Right atrium auricular region (tissue), 2 donors: Measurements from ENCODE around the gene GDPGP1. TPM values are rescaled to one million over a fixed set of nuclear protein-coding genes. Genes with fewer than 3 reads are reported as not detected.
"Not testable (repeated sequence)": the region's sequence is repeated elsewhere in the genome, so short reads cannot be mapped to it uniquely, and the experiment has no call there.

Source experiments
- DNase-seq: peaks from one replicate; pipeline ENCODE4 v3.0.0-alpha.2; 2019; ENCODE audit warnings: low spot score
- H3K27ac ChIP-seq, 2 donors: fragments of 200-600 bp; sonication (generic); 1 replicate in 1 of 2; 2 replicates in 1 of 2; pipeline ENCODE4 v1.5.1; 2016 to 2019
- H3K27me3 ChIP-seq, 2 donors: fragments of 200-600 bp; sonication (generic); one replicate each; pipeline versions ENCODE4 v1.5.1 to v1.6.0; 2017 to 2019
- H3K36me3 ChIP-seq: fragments of 200-600 bp; sonication (generic); one replicate; pipeline ENCODE4 v1.5.1; 2016
- H3K4me1 ChIP-seq, 2 donors: fragments of 200-600 bp; sonication (generic); one replicate each; pipeline versions ENCODE4 v1.5.1 to v1.6.0; 2017 to 2019
- H3K4me3 ChIP-seq, 2 donors: fragments of 200-600 bp; sonication (generic); 1 replicate in 1 of 2; 2 replicates in 1 of 2; pipeline ENCODE4 v1.5.1; 2017 to 2019; ENCODE audit warnings: mild to moderate bottlenecking in 1 of 2, moderate library complexity in 1 of 2
- H3K9me3 ChIP-seq, 2 donors: fragments of 200-600 bp; sonication (generic); one replicate each; pipeline ENCODE4 v1.5.1; 2019
- total RNA-seq, 2 donors: library from RNA; depleted of rRNA; stranded (reverse); fragments of >200 nt; gene quantifications; one replicate each; pipeline ENCODE4 v1.1.0, GENCODE V29; 2016
- TF ChIP-seq, protein P1 (sequence below), 2 donors: fragments of 200-600 bp; sonication (generic); IDR thresholded peaks; one replicate each; pipeline ENCODE4 v1.5.1; 2019; ENCODE audit warnings: antibody characterized with exemption in 2 of 2

Gene GDPGP1
- total RNA-seq, 2 donors from 2014 or later = 8.6 to 16.1 TPM

DNA sequence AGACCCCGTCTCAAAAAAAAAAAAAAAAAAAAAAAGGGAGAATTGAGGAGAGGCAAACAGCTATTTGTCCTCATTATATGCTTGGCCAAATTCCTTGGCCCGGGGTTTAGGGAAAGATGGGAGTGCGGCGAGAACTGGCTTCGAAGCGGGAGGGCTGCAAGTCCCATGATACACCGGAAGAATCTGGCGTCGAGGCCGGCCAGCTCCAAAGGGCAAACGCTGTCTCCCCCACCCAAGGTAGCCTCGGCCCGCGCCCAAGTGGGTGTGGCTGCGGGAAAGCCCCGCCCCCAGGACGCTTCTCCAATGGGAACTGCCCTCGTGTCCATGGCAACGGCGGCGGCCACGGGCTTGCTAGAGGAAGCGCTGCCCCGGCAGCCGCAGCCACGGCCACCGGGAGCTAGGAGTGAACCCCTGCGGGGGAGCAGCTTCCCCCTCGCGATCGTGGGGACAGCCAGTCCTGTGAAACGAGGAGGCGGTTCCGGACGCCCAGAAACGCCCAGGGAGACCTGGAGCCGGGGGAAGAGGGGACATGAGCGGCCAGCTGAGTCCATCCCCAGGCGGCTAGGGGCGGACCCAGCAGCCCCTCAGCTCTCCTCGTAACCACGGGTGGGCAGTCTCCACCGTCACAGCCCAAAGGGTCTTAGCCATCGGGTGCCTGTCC, 15.3 kb downstream of the GDPGP1 start, which contains the start of gene TTLL13:
Gene TTLL13 (plus strand): TSS at position 354 of the 661 bp plus-strand sequence. CDS start 1,075 bp downstream, outside the sequence.
- peaks cover 0 to 14% of the 10 kb centered on the region in 2 donors for H3K4me1 ChIP-seq
- no peaks in the 10 kb centered on the region for H3K27me3 ChIP-seq
- no peaks in the 10 kb centered on the region for H3K36me3 ChIP-seq
- TF ChIP-seq, protein P1, sequence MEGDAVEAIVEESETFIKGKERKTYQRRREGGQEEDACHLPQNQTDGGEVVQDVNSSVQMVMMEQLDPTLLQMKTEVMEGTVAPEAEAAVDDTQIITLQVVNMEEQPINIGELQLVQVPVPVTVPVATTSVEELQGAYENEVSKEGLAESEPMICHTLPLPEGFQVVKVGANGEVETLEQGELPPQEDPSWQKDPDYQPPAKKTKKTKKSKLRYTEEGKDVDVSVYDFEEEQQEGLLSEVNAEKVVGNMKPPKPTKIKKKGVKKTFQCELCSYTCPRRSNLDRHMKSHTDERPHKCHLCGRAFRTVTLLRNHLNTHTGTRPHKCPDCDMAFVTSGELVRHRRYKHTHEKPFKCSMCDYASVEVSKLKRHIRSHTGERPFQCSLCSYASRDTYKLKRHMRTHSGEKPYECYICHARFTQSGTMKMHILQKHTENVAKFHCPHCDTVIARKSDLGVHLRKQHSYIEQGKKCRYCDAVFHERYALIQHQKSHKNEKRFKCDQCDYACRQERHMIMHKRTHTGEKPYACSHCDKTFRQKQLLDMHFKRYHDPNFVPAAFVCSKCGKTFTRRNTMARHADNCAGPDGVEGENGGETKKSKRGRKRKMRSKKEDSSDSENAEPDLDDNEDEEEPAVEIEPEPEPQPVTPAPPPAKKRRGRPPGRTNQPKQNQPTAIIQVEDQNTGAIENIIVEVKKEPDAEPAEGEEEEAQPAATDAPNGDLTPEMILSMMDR (IDR thresholded peaks at IDR 0.05) = no peak
- H3K9me3 ChIP-seq = no peaks in the 10 kb centered on the region
- DNase-seq = peak; percentile 95
- H3K4me3 ChIP-seq = peak within 1 kb of the TSS; percentile 41 to 63
- H3K27ac ChIP-seq = peak within 1 kb of the TSS; percentile 65 to 79

DNA sequence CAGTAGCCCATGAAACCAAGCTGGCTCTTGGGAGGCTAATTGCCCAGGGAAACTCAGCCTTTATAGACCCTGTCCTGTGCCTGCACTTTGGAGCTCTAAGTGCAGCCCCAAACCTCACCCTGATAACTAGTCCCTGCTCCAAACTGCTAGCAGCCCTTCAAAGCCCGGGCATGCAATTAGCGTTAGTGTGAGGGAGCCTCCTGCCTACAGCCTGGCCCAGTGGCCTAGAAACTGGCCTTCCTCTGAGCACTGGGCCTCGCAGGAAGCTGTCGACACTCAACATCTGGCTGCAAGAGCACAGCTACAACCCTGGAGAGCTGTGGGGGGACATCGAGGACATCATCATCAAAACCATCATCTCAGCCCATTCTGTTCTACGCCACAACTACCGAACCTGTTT, 23.8 kb downstream of the GDPGP1 start:
- no peaks in the 10 kb centered on the region for H3K9me3 ChIP-seq
- no peaks in the 10 kb centered on the region for H3K4me1 ChIP-seq
- DNase-seq = no peak
- H3K27ac ChIP-seq = no peak overlapping the region
- H3K4me3 ChIP-seq = no peak overlapping the region
- H3K36me3 ChIP-seq = no peaks in the 10 kb centered on the region
- TF ChIP-seq, protein P1 (IDR thresholded peaks at IDR 0.05) = no peak
- H3K27me3 ChIP-seq = no peaks in the 10 kb centered on the region

DNA sequence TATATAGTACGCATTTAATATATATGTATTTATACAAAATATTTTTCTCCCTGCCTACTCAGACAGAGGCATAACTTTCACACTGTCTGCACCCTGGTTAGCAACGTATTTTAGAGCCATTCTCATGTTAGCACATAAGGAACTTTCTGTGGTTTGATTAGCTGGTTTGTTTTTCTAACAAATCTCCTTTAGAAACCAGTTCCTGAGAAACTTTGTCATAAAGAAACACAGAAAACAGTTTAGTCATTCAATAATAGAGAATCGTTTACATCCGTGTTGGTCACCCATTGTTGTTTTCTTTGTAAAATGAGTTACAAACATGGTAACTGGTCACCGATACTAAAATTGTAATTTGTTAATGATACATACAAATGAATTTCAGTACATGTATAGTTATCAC, 25.5 kb downstream of the GDPGP1 start:
- no peak for DNase-seq
- TF ChIP-seq, protein P1 (IDR thresholded peaks at IDR 0.05) = no peak
- no peaks in the 10 kb centered on the region for H3K27me3 ChIP-seq
- H3K4me1 ChIP-seq = peaks cover 0 to 4% of the 10 kb centered on the region in 2 donors
- no peak overlapping the region for H3K27ac ChIP-seq
- no peaks in the 10 kb centered on the region for H3K9me3 ChIP-seq
- H3K4me3 ChIP-seq = no peak overlapping the region
- no peaks in the 10 kb centered on the region for H3K36me3 ChIP-seq

DNA sequence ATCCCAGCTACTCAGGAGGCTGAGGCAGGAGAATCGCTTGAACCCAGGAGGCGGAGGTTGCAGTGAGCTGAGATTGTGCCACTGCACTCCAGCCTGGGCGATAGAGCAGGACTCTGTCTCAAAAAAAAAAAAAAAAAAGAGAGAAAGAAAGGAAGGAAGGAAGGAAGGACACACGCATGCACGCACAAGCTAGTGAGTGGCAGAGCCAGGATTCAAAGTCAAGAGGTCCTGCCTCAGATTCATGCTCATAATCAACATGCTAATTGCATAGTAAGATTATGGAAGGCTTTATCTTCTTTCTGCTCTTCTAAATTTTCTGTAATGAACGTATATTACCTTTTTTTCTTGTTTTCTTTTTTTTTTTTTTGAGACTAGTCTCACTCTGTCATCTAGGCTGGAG, 26.7 kb downstream of the GDPGP1 start:
- not testable (repeated sequence) for H3K36me3 ChIP-seq, H3K27ac ChIP-seq, DNase-seq, H3K27me3 ChIP-seq, H3K4me3 ChIP-seq, H3K9me3 ChIP-seq
- peaks cover 0 to 11% of the 10 kb centered on the region in 2 donors for H3K4me1 ChIP-seq

DNA sequence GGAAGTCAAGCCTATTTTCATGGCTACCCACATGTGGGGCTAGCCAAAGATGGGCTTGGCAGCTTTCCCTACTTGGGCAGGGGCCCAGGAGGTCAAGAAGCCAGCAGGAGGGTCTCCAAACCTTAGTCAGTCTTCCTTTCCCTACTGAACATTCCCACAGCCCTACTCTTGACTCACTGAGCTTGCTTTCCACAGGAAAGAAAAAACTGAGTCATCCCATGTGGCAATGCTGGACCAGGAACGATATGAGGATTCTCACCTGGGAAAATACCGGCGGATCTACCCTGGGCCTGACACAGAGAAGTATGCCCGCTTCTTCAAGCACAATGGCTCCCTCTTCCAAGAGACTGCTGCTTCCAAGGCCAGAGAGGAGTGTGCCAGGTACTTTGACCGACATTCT, 27.8 kb downstream of the GDPGP1 start:
- peaks cover 0 to 16% of the 10 kb centered on the region in 2 donors for H3K4me1 ChIP-seq
- DNase-seq = no peak
- TF ChIP-seq, protein P1 (IDR thresholded peaks at IDR 0.05) = no peak
- H3K27me3 ChIP-seq = no peaks in the 10 kb centered on the region
- H3K9me3 ChIP-seq = no peaks in the 10 kb centered on the region
- no peak overlapping the region for H3K27ac ChIP-seq
- no peaks in the 10 kb centered on the region for H3K36me3 ChIP-seq
- H3K4me3 ChIP-seq = no peak overlapping the region

DNA sequence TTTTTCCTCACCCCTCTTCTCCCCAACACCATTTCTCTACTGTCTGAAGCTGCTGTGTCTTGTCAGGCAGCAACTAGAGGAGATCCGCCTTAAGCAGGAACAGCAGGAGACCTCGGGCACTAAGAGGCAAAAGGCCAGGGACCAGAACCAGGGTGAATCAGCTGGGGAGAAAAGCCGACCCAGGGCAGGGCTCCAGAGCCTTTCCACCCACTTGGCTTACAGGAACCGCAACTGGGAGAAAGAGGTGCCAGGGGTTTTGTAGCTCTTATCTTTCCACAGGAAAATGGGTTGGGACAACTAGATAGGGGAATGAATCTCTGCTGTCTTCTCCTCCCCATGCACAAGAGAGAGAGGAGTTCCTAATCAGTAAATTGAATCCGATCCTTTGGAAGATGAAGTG, 28.4 kb downstream of the GDPGP1 start:
- TF ChIP-seq, protein P1 (IDR thresholded peaks at IDR 0.05) = no peak
- Histone ChIP-seq H3K4me1 (peaks cover 0 to 22% of the 10 kb centered on the region in 2 donors), H3K27me3 (no peaks in the 10 kb centered on the region), H3K27ac (no peak overlapping the region), H3K36me3 (peaks cover 3% of the 10 kb centered on the region), H3K9me3 (no peaks in the 10 kb centered on the region), H3K4me3 (no peak overlapping the region)
- DNase-seq = no peak
